ENCODE results near the gene ARMC9.

ARMC9 gene

GRCh38 chr2:231318436-231318835 is 120.0 kb downstream of the ARMC9 start:
- no peak for FAIRE-seq

DNA sequence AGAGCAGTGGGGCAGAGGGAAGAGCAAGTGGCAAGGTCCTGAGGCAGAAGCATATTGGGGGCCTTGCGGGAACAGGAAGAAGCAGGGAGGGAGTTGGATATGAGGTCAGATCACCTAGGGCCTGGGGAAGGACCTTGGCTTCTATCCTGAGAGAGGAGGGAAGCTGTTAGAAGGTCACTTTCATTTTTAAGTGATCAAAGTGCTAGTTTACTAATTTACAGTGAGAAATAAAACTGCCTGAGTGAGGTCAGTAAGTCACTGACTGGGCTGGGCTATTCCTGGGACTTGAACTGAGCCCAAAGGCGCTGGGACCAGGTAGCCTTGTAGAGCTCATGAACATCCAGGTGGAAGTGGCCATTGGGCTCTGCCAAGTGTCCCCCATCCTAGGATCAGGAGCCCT is 120.5 kb downstream of the ARMC9 start:
- no peak for FAIRE-seq

- FAIRE-seq: no peak
These were observed 121.4 kb downstream of the ARMC9 start for GRCh38 chr2:231319867-231320266.

DNA sequence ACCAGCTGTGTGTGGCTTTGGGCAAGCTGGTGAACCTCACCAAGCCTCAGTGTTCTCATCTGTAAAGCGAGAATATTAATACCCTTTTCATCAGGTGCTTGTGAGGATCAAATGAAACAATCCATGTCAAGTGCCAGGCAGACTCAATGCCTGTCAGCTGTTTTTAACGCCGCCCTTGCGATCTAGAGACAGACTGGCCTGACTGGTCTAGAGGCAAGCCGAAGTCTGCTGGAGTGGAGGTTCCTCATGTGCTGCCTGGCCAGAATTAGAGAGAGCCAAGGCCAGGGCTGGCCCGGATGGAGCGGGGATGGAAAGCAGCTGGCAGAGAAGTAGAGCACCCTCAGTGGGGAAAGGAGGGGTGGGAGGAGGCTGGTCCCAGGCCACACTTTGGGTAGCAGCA is 122.6 kb downstream of the ARMC9 start:
- FAIRE-seq: no peak

DNA sequence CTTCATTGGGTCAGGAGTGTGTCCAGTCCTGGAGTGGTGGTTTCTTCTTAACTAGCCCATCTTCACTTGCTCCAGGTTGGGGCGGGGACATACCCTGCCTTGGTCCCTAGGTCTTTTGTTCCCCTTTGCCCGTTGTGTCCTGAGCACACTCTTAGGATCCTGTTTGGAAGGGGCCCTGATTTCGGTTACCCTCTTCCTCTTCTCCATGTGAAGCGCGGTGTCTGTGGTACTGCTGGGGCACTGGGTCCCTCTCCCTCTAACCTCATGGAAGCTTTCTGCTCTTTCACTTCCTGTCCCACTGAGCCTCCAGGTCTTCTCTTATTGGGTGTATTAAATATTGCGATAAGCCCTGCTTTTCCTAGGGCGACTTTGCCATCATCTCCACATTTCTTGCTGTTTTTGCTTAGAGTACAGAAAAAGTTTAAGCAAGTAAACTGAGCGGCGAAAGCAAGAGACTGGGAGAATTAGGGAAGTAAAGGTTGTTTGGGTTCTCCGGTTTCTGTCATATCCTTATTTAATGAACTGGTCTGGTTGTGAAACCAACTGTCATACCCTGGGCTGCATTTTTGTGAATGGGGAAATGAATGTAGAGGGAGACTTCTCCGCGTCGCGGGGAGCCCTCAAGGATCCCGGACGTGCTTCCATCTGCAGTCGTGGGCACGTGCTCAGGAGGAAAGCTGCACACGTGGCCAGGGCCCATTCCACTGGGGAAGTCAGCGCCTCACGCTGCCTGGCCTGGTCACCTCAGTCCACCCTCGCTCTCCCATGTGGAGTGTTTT is 123.3 kb downstream of the ARMC9 start:
- FAIRE-seq: no peak

DNA sequence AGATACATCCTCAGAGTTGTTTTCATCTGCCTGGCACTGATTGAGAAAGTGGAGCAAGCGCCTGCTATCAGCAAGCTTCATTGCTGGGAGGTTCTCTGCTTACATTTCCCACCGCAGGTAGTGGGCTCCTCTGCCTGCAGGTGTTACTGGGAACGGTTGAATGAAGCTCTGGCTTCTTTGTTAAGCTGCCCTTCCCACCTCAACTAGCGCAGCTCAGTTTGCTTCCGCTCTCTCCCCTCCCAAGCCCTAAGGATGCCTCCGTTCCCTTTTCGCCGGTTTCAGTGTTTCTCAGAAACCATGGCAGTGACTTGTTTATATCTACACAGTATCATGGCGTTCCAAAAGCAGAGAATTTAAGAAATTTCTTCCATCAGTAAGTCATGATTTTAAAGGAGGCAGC is 124.9 kb downstream of the ARMC9 start:
- no peak for FAIRE-seq

GRCh38 chr2:231325826-231326225 is 127.4 kb downstream of the ARMC9 start:
- no peak for FAIRE-seq

DNA sequence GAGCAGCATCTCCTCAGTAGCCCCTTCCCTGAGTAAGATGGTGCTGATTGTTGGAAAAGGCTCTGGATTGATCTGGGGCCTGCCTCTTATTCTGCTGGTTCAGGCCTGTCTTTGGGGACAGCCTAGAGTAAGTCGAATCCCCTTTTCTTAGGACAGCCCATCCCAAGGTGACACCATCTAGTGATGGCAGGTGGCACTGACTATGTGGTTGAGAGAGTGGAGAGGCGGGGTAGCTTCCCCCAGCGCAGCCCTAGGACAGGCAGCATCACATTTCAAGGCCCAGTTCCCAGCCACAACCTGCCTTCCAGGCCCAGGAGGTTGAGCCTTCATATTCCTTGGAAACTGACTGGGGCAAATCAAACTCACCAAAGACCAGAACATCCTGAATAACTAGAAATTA is 128.0 kb downstream of the ARMC9 start:
- FAIRE-seq: no peak

GRCh38 chr2:231330311-231330710 is 131.9 kb downstream of the ARMC9 start:
- FAIRE-seq: no peak

DNA sequence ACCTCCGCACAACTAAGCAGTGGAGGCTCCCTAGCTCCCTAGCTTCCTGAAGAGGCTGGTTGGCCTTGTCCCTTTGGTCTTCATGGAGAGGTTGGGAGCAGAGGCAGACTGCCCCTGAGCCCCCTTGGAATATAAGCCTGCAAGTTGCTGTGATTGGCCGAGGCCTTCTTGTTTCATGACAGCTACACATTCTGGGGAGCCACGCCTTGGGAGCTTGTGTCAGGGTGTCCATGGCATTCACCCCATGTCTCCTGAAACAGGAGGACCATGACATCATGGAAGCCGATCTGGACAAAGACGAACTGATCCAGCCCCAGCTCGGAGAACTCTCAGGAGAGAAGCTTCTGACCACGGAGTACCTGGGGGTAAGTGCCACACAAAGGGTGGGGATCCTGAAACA is 133.1 kb downstream of the ARMC9 start:
- no peak for FAIRE-seq

- FAIRE-seq: no peak
These were observed 134.0 kb downstream of the ARMC9 start for GRCh38 chr2:231332388-231332787.

- no peak for FAIRE-seq
These were observed 134.6 kb downstream of the ARMC9 start for GRCh38 chr2:231332872-231333500.

DNA sequence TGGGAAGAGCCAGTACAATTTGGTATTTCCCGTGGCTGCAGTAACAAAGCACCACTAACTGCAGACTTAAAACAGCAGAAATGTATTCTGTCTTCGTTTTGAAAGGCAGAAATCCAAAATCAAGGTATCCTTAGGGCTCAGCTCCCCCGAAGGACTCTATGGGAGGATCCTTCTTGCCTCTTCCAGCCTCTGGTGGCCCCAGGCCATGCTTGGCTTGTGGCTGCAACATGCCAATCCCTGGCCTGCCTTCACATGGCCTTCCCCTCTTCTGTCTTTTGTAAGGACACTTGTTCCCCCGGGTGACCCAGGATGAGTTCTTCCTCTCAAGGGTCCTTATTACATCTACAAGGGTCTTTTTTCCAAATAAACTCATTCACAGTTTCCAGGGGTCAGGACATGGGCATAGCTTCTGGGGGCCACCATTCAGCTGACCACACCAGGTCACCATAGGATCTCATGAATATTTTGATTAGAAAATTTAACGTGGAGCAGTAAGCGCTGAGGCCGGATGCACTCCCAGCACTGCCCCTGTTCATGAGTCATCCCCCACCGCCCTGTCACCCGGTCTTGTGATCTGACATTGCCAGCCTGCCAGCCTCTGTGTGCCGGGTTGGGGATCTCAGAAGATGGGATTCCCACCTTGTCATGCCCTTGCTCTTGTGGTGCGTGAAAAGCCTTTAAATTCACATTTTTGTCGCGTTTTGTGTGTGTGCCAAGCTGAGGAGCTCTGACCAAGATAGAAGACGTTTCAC is 135.9 kb downstream of the ARMC9 start:
- FAIRE-seq: no peak

GRCh38 chr2:231334981-231335380 is 136.6 kb downstream of the ARMC9 start:
- no peak for FAIRE-seq

DNA sequence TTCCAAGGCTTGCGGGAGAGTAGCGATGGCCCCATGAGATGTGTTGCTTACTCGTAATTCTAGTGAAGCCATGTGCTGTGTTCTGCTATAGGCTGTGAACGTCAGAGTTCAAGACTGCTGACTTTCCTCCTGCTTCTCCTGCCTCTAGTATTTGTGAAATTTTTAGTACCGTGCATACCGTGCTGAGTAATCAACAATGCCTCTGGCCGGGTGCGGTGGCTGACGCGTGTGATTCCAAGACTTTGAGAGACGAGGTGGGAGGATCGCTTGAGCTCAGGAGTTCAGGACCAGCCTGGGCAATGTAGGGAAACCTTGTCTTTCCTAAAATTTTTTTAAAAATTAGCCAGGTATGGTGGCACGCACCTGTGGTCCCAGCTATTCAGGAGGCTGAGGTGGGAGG is 137.2 kb downstream of the ARMC9 start:
- FAIRE-seq: no peak

GRCh38 chr2:231336236-231336635 is 137.8 kb downstream of the ARMC9 start:
- no peak for FAIRE-seq

DNA sequence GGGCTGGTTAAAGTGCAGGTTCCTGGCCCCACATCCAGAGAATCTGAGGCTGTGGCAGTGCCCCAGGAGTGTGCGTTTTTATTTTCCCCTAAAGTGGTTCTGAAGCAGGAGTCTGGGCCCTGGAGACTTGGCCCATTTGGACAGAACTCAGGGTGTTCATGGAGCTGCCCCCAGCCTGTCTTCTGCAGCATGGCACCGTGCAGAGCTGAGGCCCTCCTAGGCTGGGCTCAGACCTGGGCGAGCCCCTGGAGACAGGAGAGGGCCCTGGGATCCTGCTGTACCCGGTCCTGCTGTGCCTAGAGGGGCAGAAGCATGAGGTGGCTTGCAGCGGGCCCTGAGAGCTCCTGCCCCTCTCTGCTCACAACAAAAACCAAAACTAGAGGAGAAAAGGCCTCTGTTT is 138.3 kb downstream of the ARMC9 start:
- no peak for FAIRE-seq

DNA sequence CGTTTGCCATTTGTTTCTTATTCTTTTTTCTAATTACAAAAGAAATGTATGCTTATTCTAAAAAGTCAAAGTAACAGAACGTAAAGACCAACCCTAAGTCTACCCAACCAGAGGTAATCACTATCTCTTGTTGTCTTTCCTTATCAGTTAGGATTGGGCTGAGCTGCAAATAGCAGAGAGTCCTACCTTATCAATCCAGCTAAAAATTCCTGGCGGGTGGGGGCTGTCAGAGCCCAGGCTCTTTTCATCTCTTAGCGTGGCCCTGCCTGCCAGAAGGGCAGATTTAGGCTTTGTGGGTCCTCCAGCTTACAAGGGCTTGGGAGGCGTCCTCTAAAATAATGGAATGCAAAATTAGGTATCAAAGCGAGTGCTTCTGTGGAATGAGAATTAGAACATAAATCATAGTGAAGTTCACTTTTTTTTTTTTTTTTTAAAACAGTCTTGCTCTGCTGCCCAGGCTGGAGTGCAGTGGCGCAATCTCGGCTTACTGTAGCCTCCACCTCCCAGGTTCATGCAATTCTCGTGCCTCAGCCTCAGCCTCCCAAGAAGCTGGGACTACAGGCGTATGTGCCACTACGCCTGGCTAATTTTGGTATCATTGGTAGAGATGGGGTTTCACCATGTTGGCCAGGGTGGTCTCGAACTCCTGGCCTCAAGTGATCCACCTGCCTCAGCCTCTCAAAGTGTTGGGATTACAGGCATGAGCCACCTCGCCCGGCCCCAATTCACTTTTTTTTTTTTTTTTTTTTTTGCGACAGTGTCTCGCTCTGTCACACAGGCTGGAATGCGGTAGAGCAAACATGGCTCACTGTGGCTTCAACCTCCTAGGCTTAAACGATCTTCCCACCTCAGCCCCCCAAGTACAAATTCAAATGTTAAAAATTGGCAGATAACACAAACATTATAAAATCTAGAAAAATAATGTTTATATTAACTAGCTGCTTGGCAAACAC is 139.7 kb downstream of the ARMC9 start:
- no peak for FAIRE-seq

DNA sequence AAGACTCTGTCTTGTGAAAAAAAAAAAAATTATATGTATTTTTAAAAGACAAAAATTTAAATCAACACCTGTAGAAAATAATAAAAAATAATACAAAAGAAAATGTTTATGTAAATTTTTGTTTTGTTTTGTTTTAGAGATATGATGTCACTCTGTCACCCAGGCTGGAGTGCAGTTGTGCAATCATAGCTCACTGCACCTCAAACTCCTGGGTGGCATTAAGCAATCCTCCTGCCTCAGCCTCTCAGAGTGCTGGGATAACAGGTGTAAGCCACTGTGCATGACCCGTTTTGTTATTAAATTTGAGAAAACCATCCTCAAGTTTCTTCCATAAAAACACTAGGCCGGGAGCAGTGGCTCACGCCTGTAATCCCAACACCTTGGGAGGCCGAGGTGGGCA is 140.9 kb downstream of the ARMC9 start:
- FAIRE-seq: no peak

DNA sequence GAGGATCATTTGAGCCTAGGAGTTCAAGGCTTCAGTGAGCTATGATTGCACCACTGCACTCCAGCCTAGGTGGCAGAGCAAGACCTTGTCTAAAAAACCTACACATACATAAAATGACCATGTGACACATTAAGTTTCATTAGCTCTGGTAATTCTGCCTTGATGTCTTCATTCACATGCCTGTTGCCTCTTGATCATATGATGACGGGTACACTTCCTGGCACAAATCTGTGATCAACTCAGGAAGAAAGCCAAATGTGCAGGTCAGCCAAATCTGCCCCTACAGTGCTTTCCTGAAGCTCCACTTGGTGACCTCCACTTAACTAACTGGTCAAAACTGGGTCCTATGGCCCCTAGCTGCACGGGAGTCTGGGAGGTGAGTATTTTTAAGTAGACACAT is 142.7 kb downstream of the ARMC9 start:
- no peak for FAIRE-seq

- no peak for FAIRE-seq
These were observed 143.8 kb downstream of the ARMC9 start for GRCh38 chr2:231342061-231342711.
